ENCODE results near the gene STH.

The STH gene

DNA sequence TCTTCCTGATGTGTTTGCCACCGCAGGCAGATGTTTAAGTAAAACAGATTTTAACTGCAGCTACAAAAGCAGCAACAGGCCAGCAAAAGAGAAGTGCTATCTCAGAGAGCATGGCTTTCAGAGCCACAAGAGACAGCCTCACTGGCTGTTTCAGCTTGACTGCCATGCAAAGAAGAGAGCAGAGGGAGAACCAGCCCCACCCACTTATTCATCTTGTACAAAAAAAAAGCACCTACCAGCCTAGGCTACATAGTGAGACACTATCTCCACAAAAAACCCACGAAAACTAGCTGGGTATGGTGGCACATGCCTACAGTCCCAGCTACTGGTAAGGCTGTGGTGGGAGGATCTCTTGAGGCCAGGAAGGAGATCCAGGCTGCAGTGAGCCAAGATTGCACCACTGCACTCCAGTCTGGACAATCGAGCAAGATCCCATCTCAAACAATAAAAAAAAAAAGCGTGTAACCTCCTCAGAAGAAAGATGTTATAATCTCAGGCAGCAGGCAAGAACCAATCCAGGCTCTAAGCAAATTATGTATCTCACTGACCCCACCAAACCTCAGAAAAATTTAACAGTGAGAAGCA, 30.0 kb downstream of the STH start:
- no peak for DNase-seq

DNA sequence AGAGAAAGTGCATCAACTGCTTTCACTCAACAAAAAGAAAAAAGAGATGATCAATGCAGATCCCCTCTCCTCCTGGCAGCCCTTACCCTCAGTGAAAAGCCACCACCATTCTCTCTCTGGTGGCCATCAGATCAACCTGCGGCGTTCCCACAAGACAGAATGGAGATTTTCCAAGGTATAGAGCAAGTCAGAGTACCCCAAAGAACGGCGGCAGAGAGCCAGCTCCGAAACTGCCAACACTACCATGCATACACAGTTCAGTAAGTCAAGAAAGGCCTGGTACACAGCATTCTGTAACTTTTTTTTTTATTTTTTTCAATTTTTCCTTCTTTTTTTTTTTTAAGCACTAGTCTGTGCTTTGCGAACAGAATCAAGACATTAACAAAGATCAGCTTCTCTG, 30.6 kb downstream of the STH start:
- no peak for DNase-seq

DNA sequence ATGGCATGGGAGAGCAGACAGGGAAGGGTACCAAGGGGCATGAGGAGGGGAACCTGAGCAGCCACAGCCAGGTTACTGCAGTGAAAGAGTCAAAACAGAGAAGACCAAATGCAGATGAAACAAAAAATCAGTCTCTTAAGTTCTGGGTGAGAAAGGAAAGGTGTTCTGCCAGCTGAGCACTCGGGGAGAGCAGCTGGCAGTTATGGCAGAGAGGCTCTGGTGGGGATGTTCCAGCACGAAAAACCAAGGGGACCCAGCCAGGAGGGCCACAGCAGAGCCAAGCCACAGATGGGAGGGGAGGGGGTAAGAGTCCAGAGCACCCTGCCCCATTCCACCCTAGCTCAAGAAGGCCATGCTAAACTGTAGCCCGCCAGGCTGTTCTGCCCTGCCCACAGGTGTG, 31.7 kb downstream of the STH start:
- DNase-seq, result peak in 1 of 6 experiments; percentile 4

DNA sequence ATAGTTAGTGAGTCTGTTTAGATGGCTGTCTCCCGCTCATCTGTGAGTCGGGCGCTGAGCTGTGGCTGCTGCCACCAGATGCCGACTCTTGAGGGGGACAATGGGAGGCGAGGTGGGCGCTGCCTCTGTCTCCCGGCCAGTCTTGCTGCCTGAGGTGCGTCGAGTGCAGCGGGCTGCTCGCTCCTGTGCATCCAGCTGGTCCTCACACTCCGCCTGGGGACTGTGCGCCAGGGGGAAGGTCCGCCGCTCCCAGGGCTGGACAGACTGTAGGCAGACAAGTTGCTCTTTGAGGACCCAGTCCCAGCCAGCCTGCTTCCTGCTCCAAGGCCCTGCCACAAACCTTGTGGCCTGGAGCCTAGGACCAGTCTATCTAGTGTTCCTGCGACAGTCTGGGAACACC, 32.4 kb downstream of the STH start:
- no peak for DNase-seq

DNA sequence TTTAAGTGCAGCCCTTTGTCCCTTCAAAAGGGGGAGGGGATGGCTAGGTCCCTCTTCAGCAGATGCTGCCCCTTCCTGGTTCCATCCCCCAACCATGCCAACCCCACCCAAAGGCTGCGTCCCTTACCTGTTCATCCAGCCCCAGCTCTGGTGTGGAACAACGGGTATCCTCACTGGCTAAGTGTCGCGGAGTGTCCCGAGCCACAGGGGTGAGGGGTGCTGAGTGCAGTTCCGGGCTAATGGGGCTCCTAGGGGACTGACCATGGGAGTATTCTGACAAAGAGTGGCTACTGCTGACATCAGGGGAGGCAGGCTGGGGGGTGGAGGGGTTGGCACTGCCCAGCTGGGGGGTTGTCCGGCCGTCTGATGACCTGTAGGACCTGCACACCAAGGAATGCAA, 32.9 kb downstream of the STH start:
- no peak for DNase-seq

DNA sequence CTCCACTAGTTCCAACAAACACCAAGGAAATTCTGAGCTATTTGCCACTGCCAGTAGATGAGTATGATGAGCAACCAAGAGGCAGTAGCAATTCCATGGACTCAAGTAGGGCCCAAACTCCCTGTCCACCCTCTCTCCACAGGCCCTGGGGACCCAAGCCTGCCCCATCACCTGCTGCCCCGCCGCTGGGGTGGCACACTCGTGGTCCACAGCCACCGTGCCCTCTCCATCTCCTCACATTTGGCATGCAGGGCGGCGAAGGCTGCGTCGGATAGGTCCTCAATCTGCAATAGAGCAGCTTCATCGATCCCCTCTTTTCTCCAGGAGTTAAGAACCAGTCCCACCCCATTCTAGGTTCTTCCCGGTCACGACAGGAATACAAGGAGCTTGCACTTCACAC, 33.9 kb downstream of the STH start:
- no peak for DNase-seq

DNA sequence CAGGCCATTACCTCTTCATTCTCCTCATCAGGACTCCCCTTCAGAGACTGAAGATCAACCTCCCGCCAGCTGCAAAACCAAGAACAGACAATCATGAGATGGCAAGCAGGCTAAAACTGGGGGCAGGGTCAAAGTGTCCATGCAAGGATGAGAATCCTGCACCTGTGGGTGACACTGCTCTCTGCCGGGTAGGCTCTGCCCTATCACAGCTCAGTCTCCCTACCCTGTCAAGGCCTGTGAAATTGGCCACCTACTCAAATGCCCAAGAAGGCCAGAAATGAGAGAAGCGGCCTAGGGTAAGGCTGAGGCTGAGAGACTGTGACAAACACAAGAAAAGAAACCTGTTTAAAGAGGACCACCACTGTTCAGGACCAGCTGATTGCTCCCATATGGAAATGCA, 34.3 kb downstream of the STH start:
- DNase-seq, result no peak

DNA sequence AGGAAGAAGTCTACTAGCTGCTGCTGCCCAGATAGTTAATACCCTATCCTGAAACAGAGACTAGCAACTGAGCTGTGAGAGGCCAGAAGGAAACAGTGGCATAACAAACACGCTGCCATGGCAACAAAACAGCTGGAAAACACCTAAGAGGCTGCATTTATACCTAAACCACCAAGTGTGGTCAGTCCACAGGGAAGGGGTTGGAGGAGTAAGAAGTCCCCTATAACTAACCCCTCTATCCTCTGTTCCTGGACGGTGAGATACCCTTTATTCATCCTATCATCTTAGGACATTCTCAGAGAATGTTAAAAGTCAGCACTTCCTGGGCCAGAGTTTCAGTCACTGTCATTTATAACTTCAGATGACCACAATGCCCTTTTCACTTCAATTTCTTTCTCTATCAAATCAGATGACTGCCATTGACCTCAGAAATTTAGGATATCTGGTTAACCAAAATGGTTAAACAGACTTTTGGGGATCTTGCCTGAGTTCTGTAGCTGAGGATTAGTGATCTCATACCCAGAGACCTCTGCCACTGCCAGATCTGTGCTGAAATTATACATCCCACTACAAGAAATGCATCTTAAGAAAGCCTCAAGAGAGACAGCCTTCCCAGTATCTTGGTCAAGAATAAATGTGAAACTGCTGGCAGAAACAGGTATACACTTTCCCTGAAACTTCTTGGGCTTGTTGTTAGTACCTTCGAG, 36.2 kb downstream of the STH start:
- DNase-seq, result no peak

DNA sequence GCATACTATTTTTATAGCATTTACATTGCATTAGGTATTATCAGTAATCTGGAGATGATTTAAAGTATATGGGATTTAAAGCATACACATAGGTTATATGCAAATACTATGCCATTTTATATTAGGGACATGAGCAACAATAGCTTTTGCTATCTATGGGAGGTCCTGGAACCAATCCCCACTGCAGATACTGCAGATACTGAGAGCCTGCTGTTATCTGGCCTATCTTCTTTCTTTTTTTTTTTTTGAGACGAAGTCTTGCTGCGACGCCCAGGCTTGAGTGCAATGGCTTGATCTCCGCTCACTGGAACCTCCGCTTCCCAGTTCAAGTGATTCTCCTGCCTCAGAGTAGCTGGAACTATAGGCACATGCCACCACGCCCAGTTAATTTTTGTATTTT, 37.4 kb downstream of the STH start:
- no peak for DNase-seq

DNA sequence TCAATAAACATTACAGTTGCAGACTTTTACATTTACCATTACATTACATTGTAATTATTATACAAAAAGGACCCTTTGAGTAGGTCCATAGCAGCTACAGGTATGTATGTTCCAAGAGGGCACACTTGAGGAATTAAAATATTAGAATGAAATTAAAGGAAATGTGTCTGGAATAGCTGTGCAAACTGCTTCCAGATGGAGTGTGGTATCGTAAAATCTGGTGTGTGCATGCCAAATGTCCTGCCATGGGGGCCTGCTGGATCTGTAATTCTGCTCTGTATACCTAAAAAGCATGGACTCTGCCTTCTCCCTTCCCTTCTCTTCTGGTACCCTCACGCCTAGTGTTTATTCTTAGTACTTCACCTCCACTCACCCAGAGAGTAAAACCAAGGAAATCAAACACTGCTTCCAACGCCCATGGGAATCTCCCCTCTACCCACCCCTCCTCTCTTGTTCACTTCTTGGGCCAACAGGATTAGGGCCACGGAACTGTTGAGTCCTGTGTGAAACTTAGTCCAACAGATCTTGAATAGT, 38.7 kb downstream of the STH start:
- no peak for DNase-seq

DNA sequence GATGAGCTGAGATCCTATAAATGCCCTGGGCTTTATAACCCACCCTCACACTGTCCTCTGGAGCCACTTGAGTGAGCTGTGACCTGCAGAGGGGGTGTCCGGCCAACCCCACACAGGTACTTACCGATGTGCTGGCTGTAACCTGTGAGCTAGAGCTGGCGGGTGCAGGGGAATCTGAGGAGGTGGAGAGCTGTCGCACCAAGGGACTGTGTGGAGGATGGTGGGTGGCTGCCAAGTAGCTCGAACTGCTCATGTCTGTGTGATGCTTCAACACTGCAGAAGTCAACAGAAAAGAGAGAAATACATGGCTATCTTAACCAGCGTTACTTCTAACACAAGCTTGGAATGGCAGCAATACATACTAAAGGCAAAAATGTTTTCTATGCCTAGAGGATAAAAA, 39.4 kb downstream of the STH start:
- DNase-seq, result no peak

DNA sequence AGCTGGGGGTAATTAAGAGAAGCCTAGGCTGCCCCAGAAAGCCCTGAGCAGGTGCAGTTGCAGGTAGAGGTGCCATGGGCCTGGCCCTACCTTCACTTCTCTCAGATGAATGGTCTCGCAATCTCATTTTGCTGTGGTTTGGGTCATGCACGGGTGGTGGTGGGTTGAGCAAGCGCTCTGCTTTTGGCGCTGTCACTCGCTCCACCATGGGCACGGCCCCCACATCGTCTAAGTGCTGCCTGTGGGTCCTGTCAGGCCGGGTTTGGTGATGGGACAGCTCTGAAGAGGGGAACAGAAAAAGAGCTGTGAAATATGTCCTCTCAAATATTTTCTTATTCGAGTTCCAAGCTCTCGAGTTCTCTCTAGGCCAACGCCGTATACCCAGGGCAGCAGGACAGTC, 39.9 kb downstream of the STH start:
- no peak for DNase-seq

DNA sequence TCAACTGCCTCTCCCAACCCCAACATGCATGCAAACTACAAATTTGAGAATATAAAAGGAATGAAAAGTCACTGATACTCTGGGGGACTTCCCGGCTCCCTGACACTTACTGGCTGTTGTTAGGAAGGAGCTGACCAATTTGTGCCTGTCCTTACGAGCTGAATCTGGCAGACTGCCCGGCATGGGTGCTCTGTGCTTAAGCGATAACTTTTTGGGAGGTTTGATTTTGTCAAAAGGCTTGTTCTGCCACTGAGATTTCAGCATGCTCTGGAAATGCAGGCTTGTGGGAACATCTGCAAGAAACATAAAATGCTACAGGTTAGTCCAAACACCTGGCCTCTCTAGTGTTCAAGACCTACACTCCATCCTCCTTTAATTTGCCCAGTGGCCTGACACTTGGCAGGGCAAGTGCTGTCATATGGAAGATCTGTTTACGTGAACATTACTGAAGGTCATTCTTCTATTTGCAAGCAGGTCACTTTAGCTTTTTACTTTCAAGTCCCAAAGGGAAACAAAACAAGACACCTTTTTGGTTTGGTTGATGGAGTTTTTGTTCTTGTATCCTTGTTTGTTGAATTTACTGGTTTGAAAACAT, 40.6 kb downstream of the STH start:
- DNase-seq, result no peak

DNA sequence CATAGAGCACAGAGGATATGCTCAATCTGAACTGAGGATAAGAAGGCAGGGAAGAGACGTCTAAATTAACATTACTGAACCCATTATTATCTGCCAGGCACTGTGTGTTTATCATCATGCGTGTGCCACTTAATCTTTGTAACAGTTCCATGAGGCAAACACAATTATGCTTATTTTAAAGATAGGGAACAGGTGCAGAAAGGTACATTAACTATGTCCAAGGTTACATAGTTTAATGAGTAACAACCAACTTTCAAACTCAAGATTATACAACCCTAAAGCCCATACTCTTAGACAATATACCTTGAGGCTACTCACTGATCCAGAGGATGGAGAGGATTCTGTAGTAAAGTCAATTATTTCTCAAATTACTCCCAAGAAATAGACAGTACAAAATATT, 43.2 kb downstream of the STH start:
- DNase-seq, result no peak

DNA sequence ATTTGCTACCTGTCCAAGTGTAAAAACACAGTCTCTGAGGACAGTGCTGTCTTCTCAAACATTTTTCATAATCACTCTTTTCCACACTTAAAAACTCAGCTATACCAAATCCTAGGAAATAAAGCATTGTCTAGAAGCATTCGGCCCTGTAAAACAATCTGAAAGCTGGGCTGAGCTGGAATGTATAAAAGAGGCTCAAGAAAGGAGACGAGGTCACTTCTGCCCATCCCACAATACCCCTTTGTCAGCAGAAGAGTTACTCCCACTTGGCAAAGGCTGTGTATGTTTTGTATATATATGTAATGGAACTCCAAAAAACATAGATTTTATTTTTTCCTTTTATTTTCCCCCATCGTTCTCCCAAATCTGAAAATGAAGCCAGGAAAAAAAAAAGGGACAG, 43.9 kb downstream of the STH start:
- DNase-seq, result no peak

DNA sequence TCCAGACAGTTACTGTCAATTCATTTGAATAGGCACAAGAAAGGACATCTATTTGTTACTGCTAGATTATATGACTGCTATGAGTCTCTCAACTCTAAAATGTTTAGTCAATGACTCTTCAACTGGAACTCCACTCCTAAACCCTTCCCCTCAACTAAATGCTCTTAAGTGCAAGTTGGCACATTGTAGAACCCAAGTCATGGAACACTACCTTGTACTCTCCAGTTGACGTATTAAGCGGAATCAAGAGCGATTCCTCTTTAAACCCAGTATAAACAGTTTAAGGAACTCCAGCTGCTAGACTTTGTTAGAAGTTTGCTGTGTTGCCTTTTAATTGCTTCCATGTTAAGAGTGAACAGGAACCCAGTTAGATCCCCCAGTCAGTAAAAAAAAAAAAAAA, 44.6 kb downstream of the STH start:
- DNase-seq, result no peak

DNA sequence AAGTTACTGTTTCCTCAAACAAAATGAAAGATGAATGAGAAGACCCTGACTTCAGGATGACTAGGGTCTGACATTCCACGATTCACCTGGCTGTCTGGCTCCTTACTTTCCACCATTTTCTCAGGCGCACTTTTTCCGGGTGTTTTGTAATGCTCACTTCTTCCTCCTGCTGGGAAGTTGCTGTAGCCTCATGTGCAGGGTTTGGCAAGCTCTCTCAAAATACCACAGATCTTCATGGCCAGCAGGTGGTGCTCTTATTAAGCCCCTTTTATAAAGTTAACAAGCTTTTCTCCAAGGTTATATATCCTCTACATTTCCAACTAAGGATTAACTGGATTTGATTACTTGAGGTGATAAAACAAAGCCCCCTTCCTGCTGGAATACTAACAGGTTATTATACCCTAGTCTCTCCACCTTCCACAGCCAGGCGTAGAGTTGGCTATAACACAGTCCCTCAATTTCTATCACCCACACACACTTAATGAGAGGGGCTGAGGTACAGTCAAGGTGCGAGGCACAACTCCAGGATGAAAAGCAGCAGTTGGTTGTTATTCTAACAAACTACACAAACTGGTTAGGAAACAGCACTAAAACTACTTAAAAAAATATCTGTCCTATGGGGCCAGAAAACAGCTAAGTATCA, 45.4 kb downstream of the STH start:
- peak in 5 of 6 experiments; percentile 10 to 57 (median 32) for DNase-seq

DNA sequence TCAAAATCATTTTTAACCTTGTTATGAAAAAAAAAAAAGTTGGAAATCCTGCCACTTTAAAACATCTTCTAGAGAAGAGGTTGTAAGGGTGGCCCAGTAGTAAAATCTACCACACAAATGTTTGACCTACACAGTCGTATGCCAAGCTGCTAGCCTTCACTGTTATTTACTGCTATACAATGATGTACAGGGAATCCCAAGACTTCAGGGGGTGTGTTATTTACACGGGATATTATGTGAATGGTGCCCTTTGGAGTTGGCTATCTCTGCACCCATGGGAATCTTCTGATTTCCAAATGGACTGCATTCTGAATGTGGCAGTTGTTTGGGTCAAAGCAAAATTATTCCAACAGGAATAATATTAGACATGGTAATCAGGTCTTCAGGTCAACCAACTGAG, 45.9 kb downstream of the STH start:
- no peak for DNase-seq

DNA sequence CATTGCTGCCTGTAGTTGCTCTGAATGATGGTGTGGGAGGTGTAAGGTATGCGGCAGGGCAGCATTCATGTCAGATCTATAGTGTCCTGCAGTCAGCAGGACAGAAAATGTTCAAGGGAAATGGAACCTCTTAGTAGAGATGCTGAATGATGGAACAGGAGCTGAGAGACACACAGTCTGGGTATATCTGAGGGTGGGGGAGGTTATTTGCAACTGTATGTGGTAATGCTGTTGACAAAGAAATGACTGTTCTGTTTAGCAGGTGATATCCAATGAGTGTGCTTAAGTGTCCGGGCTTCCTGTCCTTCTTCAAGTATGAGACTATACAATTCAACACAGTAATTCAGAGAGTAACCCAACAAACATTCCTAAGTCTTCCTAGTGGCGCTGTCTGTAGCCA, 46.6 kb downstream of the STH start:
- DNase-seq, result no peak

DNA sequence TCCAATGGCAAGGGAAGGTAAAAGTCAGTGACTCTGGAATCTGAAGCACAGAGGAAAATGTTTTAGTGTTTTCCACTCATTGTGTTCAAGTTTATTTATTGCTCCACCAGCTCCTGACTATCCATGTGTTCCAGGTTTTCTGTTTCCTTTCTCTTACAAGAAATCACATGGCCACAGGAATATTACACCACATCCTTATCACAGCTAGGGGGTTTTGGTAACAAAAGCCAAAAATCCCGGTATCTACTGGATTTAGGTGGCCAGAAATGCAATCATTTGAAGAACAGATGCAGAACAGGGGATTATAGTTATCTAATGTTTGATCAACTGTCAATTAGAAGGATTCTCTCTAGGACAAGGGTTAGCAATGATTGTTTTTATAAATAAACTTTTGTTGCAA, 47.9 kb downstream of the STH start:
- no peak for DNase-seq

DNA sequence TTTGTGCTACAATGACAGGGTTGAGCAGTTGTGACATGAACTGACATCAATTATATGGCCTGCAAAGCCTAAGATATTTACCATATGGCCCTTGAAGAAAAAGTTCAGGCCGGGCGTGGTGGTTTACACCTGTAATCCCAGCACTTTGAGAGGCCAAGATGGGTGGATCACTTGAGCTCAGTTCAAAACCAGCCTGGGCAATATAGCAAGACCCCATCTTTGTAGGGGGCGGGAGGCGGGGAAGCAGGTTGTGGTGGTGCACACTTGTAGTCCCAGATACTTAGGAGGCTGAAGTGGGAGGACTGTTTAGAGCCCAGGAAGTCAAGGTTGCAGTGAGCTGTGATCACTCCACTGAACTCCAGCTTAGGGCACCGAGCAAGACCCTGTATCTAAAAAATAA, 48.3 kb downstream of the STH start:
- no peak for DNase-seq

DNA sequence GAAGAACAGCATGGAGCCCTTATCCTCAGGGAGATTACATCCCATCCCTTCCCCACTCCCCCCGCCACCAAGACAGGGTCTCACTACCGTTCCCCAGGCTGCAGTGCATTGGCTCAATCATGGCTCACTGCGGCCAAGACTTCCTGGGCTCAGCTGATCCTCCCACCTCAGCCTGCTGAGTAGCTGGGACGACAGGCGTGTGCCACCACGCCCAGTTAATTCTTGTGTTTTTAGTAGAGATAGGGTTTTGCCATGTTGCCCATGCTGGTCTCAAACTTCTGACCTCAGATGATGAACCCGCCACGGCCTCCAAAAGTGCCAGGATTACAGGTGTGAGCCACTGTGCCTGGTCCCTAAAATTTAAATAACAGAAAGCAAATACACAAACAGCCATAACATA, 48.8 kb downstream of the STH start:
- DNase-seq, result no peak

Measured in stimulated activated naive CD4-positive, alpha-beta T cell (primary cell).